H54 (cell line): ENCODE data around the gene DMAP1.

Source experiments
- DNase-seq: peaks from one replicate; pipeline ENCODE4 v3.0.0; 2011; ENCODE audit warnings: low spot score, mixed read lengths; ENCODE audit not compliant: insufficient read length
- FAIRE-seq: peaks from 3 replicates; lab custom pipeline; 2011; peaks lifted over from hg19 to GRCh38; lab: Jason Lieb, UNC
- POLR2A ChIP-seq: IDR thresholded peaks from 2 replicates; pipeline ENCODE4 v1.6.1; 2011; ENCODE audit warnings: low read depth, mild to moderate bottlenecking, low read length

DMAP1 gene

GRCh38 chr1:44238660-44239059 is 25.4 kb downstream of the DMAP1 start:
- no peak for FAIRE-seq
- no peak for DNase-seq
- TF ChIP-seq POLR2A, result no peak

GRCh38 chr1:44239331-44239960 is 26.2 kb downstream of the DMAP1 start:
- DNase-seq, result peak; percentile 77
- FAIRE-seq, result peak; percentile 55
- TF ChIP-seq POLR2A, result no peak

- no peak for FAIRE-seq
- no peak for DNase-seq
- no peak for TF ChIP-seq POLR2A
These were observed 26.7 kb downstream of the DMAP1 start for GRCh38 chr1:44239961-44240371.

- peak; percentile 40 for DNase-seq
- no peak for FAIRE-seq
- no peak for TF ChIP-seq POLR2A
These were observed 27.8 kb downstream of the DMAP1 start for GRCh38 chr1:44240802-44241671.

- no peak for FAIRE-seq
- no peak for TF ChIP-seq POLR2A
- no peak for DNase-seq
These were observed 29.5 kb downstream of the DMAP1 start for GRCh38 chr1:44242746-44243145.

- FAIRE-seq (no peak), DNase-seq (no peak)
- TF ChIP-seq POLR2A, result no peak
These were observed 30.7 kb downstream of the DMAP1 start for GRCh38 chr1:44243782-44244495.

- FAIRE-seq (no peak), DNase-seq (no peak)
- no peak for TF ChIP-seq POLR2A
These were observed 31.7 kb downstream of the DMAP1 start for GRCh38 chr1:44244986-44245385.

- no peak for TF ChIP-seq POLR2A
- DNase-seq (no peak), FAIRE-seq (no peak)
These were observed 33.5 kb downstream of the DMAP1 start for GRCh38 chr1:44246806-44247205.

- no peak for DNase-seq
- TF ChIP-seq POLR2A, result no peak
- no peak for FAIRE-seq
These were observed 36.3 kb downstream of the DMAP1 start for GRCh38 chr1:44249543-44249942.

GRCh38 chr1:44250068-44250781 is 37.0 kb downstream of the DMAP1 start:
- FAIRE-seq, result no peak
- DNase-seq, result no peak

GRCh38 chr1:44251486-44251885 is 38.2 kb downstream of the DMAP1 start:
- DNase-seq (no peak), FAIRE-seq (no peak)
- no peak for TF ChIP-seq POLR2A

More at GRCh38 chr1:44250068-44250781, 37.0 kb downstream of the DMAP1 start:
- TF ChIP-seq POLR2A, result no peak

- no peak for TF ChIP-seq POLR2A
- no peak for FAIRE-seq
- DNase-seq, result no peak
These were observed 38.9 kb downstream of the DMAP1 start for GRCh38 chr1:44251989-44252671.

- no peak for TF ChIP-seq POLR2A
- FAIRE-seq, result no peak
These were observed 41.2 kb downstream of the DMAP1 start for GRCh38 chr1:44254392-44254910.

More at GRCh38 chr1:44254392-44254910, 41.2 kb downstream of the DMAP1 start:
- no peak for DNase-seq
